Activated CD8-positive, alpha-beta T cell treated with anti-CD3 and anti-CD28 coated beads for 36 hours (primary cell): ENCODE measurements around the gene RPS19BP1. TPM values are rescaled to one million over a fixed set of nuclear protein-coding genes. Genes with fewer than 3 reads are reported as not detected.

Experiments used
- ATAC-seq: fragments of 200-7000 bp; cut with Tn5 transposase; one replicate; pipeline ENCODE4 v1.10.0; 2021; ENCODE audit warnings: mild to moderate bottlenecking, moderate library complexity
- CTCF ChIA-PET: fragments of 350-600 bp; sonication (Branson Sonifier 250); formaldehyde crosslinking; loops from one replicate; lab custom pipeline; 2021; ENCODE audit warnings: antibody characterized with exemption; lab: Charles Lee
- POLR2A ChIA-PET: fragments of 350-600 bp; sonication (Branson Sonifier 250); formaldehyde crosslinking; loops from one replicate; lab custom pipeline; 2021; ENCODE audit warnings: antibody characterized with exemption; lab: Charles Lee
- DNase-seq: peaks from one replicate; pipeline ENCODE4 v3.0.0-alpha.2; 2020
- H3K27ac Mint-ChIP-seq: one replicate; pipeline ENCODE4 v1.8.0; 2021; ENCODE audit warnings: mild to moderate bottlenecking, mixed read lengths
- H3K27me3 Mint-ChIP-seq: one replicate; pipeline ENCODE4 v1.8.0; 2021; ENCODE audit warnings: mixed read lengths
- H3K36me3 Mint-ChIP-seq: one replicate; pipeline ENCODE4 v1.8.0; 2021; ENCODE audit warnings: low read depth, mixed read lengths
- H3K4me1 Mint-ChIP-seq: one replicate; pipeline ENCODE4 v1.8.0; 2021; ENCODE audit warnings: low read depth, mixed read lengths
- H3K4me3 Mint-ChIP-seq: one replicate; pipeline ENCODE4 v1.8.0; 2021; ENCODE audit warnings: mild to moderate bottlenecking, moderate library complexity, mixed read lengths
- H3K9me3 Mint-ChIP-seq: one replicate; pipeline ENCODE4 v1.8.0; 2021; ENCODE audit warnings: mixed read lengths
- CTCF ChIP-seq: fragments of 200-600 bp; IDR thresholded peaks from one replicate; pipeline ENCODE4 v1.8.0; 2022; ENCODE audit warnings: antibody characterized with exemption, mild to moderate bottlenecking
- intact Hi-C: fragments of 100-400 bp; cut with micrococcal nuclease; formaldehyde crosslinking; loops from one replicate; pipeline ENCODE4 v1.10.0; 2022
- total RNA-seq, 2 experiments: library from RNA; stranded (reverse); gene quantifications; one replicate each; pipeline ENCODE4 v1.2.3, GENCODE V29; 2021

Gene RPS19BP1
- total RNA-seq, 2 experiments from 2014 or later: 68.5 to 71.7 TPM

DNA sequence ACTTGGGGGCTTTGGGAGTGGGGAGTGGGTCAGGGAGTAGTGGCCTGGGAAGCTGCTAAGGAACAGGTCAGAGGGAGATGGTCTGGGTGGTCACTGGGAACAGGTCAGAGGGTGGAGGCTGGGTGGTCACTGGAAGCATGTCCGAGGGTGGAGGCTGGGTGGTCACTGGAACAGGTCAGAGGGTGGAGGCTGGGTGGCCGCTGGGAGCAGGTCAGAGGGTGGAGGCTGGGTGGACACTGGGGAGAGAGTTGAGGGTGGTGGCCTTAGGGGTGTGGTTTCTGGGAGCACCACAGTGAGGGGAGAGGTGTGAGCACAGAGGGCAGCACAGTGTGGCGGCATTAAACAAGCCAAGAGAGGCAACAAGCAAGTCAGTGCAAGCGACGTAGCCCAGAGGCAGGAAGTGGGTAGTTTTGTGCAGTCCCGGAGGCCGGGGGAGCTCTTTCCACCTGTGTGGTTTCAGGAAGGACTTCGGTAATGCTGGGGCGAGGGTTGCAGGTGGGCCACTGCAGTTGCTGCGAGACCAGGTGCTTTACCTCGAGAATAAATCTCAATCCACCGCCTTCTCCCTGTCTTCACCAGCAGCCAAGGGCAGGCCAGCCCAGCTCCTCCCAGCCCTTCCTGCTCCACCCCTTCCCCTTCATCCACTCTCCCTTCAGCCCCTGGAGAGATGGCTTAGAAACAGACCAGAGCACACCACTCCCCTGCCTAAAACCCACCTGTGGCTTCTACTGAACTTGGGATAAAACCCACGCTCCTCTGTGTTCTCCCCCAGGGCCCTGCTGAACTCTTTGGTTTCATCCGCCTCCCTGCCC lies 34.8 kb upstream of the RPS19BP1 start:
- no peak overlapping the region for H3K4me3 Mint-ChIP-seq
- ATAC-seq (peak; percentile 93), DNase-seq (peak; percentile 66)
- ChIA-PET CTCF (interaction anchor here (0.8 kb wide), 1 partner anchor 32 kb away, joined by 3 read pairs; no protein-coding TSS in a partner anchor), POLR2A (interaction anchor here (0.6 kb wide), 1 partner anchor 65 kb away, joined by 3 read pairs; the partner anchor contains the start of gene MIEF1)
- TF ChIP-seq CTCF: no peak
- no peaks in the 10 kb centered on the region for H3K27me3 Mint-ChIP-seq
- peaks cover 8% of the 10 kb centered on the region for H3K9me3 Mint-ChIP-seq
- H3K4me1 Mint-ChIP-seq: peaks cover 13% of the 10 kb centered on the region
- H3K27ac Mint-ChIP-seq: no peak overlapping the region
- intact Hi-C loops: no loop called here
- H3K36me3 Mint-ChIP-seq: no peaks in the 10 kb centered on the region

DNA sequence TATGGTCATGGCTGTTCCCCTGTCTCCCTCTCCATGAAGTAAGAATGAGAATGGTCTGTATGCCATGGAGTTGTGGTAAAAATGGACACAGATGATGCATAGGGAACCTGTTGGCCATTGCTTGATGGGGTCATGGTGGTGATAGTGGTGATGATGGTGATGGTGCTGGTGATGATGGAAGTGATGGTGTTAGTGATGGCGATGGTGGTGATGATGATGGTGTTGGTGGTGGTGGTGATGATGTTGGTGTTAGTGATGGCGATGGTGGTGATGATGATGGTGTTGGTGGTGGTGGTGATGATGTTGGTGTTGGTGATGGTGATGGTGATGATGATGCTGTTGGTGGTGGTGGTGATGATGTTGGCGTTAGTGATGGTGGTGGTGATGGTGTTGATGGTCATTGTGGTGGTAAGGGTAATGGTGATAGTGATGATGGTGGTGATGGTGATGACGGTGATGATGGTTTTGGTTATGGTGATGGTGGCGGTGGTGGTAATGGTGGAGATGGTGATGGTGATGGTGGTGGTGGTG lies 32.9 kb upstream of the RPS19BP1 start:
- Mint-ChIP-seq H3K27me3 (no peaks in the 10 kb centered on the region), H3K4me3 (no peak overlapping the region), H3K27ac (no peak overlapping the region), H3K9me3 (peaks cover 8% of the 10 kb centered on the region), H3K4me1 (peaks cover 13% of the 10 kb centered on the region), H3K36me3 (no peaks in the 10 kb centered on the region)
- POLR2A ChIA-PET: no interaction called here
- CTCF ChIA-PET: no interaction called here
- no peak for TF ChIP-seq CTCF
- ATAC-seq: no peak
- intact Hi-C loops: no loop called here
- no peak for DNase-seq

DNA sequence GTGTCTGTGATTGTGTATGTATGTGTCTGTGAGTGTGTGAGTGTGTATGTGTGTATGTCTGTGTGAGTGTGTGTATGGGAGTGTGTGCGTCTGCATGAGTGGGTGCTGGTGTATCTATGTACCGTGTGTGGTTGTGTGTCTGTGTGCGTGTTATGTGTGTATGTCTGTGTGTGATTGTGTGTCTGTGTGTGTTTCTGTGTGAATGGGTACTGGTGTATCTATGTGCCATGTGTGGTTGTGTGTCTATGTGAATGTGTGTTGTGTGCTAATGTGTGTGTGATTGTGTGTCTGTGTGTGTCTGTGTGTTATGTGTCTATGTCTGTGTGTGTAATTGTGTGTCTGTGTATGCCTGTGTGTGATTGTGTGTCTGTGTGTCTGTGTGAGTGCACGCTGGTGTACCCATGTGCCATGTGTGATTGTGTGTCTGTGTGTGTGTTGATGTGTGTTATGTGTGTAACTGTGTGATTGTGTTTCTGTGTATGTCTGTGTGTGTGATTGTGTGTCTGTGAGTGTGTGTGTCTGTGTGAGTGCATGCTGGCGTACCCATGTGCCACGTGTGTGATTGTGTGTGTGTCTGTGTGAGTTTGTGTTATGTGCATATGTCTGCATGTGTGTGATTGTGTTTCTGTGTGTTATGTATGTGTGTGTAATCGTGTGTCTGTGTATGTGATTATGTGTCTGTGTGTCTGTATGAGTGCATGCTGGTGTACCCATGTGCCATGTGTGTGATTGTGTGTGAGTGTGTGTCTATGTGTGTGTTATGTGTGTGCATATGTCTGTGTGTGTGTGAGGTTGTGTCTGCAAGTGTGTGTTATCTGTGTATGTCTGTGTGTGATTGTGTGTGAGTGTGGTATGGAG lies 31.3 kb upstream of the RPS19BP1 start:
- DNase-seq: no peak
- ChIA-PET POLR2A (no interaction called here), CTCF (no interaction called here)
- peaks cover 8% of the 10 kb centered on the region for H3K9me3 Mint-ChIP-seq
- peaks cover 13% of the 10 kb centered on the region for H3K4me1 Mint-ChIP-seq
- no peak overlapping the region for H3K27ac Mint-ChIP-seq
- no peak for ATAC-seq
- peaks cover 6% of the 10 kb centered on the region for H3K27me3 Mint-ChIP-seq
- intact Hi-C loops: no loop called here
- H3K36me3 Mint-ChIP-seq: no peaks in the 10 kb centered on the region
- no peak overlapping the region for H3K4me3 Mint-ChIP-seq
- TF ChIP-seq CTCF: no peak

GRCh38 chr22:39562839-39563489 lies 30.4 kb upstream of the RPS19BP1 start:
- ChIA-PET POLR2A (interaction anchor here (0.8 kb wide), 1 partner anchor 9 kb away, joined by 3 read pairs; no protein-coding TSS in a partner anchor), CTCF (interaction anchor here (0.9 to 1.2 kb wide), 3 partner anchors 28 to 461 kb away, joined by 3 to 4 read pairs (median 4); no protein-coding TSS in a partner anchor)
- ATAC-seq (no peak), DNase-seq (no peak)
- Mint-ChIP-seq H3K36me3 (no peaks in the 10 kb centered on the region), H3K4me3 (no peak overlapping the region), H3K9me3 (peaks cover 8% of the 10 kb centered on the region), H3K27me3 (peaks cover 11% of the 10 kb centered on the region), H3K27ac (no peak overlapping the region), H3K4me1 (peaks cover 13% of the 10 kb centered on the region)
- intact Hi-C loops: no loop called here
- no peak for TF ChIP-seq CTCF
